ENCODE results near the gene ANOS1.

ANOS1 gene

DNA sequence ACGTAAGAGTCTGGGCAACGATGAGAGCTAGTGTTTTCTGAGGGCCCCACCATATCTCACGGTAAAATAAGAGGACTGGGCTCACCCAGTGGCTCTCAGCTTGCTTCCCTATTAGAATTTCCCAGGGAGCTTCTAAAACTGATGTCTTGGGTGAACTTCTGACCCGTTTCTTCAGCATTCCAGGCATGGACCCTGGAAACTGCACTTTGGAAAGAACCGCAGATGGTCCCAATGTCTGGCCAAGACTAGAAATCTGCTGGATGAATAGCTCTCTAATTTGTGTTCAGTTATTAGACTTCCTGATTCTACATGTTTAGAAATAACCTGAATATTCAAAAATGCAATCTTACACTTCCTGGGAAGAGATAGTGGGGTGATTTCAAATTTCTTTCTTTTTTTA is 127.8 kb downstream of the ANOS1 start:
- in situ Hi-C loops (cut with HindIII; ENCODE audit: low sequenced_read_pairs), result no loop called here
- H3K4me3 ChIP-seq (ENCODE audit: low read depth, low read length), result no peak overlapping the region
- TF ChIP-seq, protein P1, sequence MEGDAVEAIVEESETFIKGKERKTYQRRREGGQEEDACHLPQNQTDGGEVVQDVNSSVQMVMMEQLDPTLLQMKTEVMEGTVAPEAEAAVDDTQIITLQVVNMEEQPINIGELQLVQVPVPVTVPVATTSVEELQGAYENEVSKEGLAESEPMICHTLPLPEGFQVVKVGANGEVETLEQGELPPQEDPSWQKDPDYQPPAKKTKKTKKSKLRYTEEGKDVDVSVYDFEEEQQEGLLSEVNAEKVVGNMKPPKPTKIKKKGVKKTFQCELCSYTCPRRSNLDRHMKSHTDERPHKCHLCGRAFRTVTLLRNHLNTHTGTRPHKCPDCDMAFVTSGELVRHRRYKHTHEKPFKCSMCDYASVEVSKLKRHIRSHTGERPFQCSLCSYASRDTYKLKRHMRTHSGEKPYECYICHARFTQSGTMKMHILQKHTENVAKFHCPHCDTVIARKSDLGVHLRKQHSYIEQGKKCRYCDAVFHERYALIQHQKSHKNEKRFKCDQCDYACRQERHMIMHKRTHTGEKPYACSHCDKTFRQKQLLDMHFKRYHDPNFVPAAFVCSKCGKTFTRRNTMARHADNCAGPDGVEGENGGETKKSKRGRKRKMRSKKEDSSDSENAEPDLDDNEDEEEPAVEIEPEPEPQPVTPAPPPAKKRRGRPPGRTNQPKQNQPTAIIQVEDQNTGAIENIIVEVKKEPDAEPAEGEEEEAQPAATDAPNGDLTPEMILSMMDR (IDR thresholded peaks at IDR 0.05; ENCODE audit: low read depth, low read length), result no peak
- no peak for DNase-seq (ENCODE audit: low read depth, low spot score)

- H3K4me3 ChIP-seq (ENCODE audit: low read depth, low read length), result no peak overlapping the region
- DNase-seq (ENCODE audit: low read depth, low spot score), result no peak
- in situ Hi-C loops (cut with HindIII; ENCODE audit: low sequenced_read_pairs), result no loop called here
- TF ChIP-seq, protein P1 (IDR thresholded peaks at IDR 0.05; ENCODE audit: low read depth, low read length), result no peak
Measured at GRCh38 chrX:8591501-8591900, 140.4 kb downstream of the ANOS1 start.

GRCh38 chrX:8586953-8587352 is 145.0 kb downstream of the ANOS1 start:
- in situ Hi-C loops (cut with HindIII; ENCODE audit: low sequenced_read_pairs), result no loop called here
- TF ChIP-seq, protein P1 (IDR thresholded peaks at IDR 0.05; ENCODE audit: low read depth, low read length), result no peak
- H3K4me3 ChIP-seq (ENCODE audit: low read depth, low read length), result no peak overlapping the region
- no peak for DNase-seq (ENCODE audit: low read depth, low spot score)

GRCh38 chrX:8579602-8580001 is 152.3 kb downstream of the ANOS1 start:
- in situ Hi-C loops (cut with HindIII; ENCODE audit: low sequenced_read_pairs), result no loop called here
- no peak overlapping the region for H3K4me3 ChIP-seq (ENCODE audit: low read depth, low read length)
- TF ChIP-seq, protein P1 (IDR thresholded peaks at IDR 0.05; ENCODE audit: low read depth, low read length), result no peak
- no peak for DNase-seq (ENCODE audit: low read depth, low spot score)

- in situ Hi-C loops (cut with HindIII; ENCODE audit: low sequenced_read_pairs), result no loop called here
- no peak for DNase-seq (ENCODE audit: low read depth, low spot score)
- TF ChIP-seq, protein P1 (IDR thresholded peaks at IDR 0.05; ENCODE audit: low read depth, low read length), result no peak
Measured at GRCh38 chrX:8576821-8577220, 155.1 kb downstream of the ANOS1 start.

DNA sequence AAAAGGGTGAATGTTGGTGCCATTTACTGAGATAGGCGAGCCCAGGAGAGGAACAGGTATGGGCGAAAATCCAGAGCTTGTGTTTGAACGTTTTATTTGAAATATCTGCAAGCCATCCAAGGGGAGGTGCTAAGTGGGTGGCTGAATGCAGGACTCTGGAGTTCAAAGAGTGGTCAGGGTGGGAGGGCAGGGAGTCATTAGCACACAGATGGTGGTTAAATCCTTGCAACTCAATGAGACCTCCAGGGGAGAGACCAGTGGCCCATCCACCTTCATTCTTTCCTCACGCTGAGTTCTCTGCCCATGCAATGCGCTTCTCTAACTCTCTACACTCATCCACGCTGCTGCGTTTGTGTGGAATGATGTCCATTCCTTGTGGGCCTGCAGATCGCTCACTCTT is 166.2 kb downstream of the ANOS1 start:
- H3K4me3 ChIP-seq (ENCODE audit: low read depth, low read length), result no peak overlapping the region
- in situ Hi-C loops (cut with HindIII; ENCODE audit: low sequenced_read_pairs), result no loop called here

More at GRCh38 chrX:8576821-8577220, 155.1 kb downstream of the ANOS1 start:
- no peak overlapping the region for H3K4me3 ChIP-seq (ENCODE audit: low read depth, low read length)

More for the DNA sequence above, 166.2 kb downstream of the ANOS1 start:
- DNase-seq (ENCODE audit: low read depth, low spot score), result no peak
- TF ChIP-seq, protein P1 (IDR thresholded peaks at IDR 0.05; ENCODE audit: low read depth, low read length), result no peak
